ENCODE data around the gene GNL1.
A peak's percentile ranks its signal among the peaks of the same experiment; 100 is the strongest.

GNL1 gene

GRCh38 chr6:30544666-30545272 is 11.5 kb downstream of the GNL1 start:
- TF ChIP-seq CTCF (conservative IDR thresholded peaks at IDR 0.05; ENCODE audit: low read length): peak; percentile 81
- H3K4me3 ChIP-seq (ENCODE audit: low read length): no peak overlapping the region
- DNase-seq (ENCODE audit: low read depth): peak; percentile 70

- no peak overlapping the region for H3K4me3 ChIP-seq (ENCODE audit: low read length)
- no peak for DNase-seq (ENCODE audit: low read depth)
- no peak for TF ChIP-seq CTCF (conservative IDR thresholded peaks at IDR 0.05; ENCODE audit: low read length)
Observed at GRCh38 chr6:30543821-30544220, 12.5 kb downstream of the GNL1 start.

- no peak overlapping the region for H3K4me3 ChIP-seq (ENCODE audit: low read length)
- TF ChIP-seq CTCF (conservative IDR thresholded peaks at IDR 0.05; ENCODE audit: low read length): no peak; the same call in 1 of the 2 replicates
- no peak for DNase-seq (ENCODE audit: low read depth)
Observed at GRCh38 chr6:30542915-30543314, 13.4 kb downstream of the GNL1 start.

- no peak for TF ChIP-seq CTCF (conservative IDR thresholded peaks at IDR 0.05; ENCODE audit: low read length)
- DNase-seq (ENCODE audit: low read depth): no peak
- no peak overlapping the region for H3K4me3 ChIP-seq (ENCODE audit: low read length)
Observed at GRCh38 chr6:30542404-30542725, 13.9 kb downstream of the GNL1 start.

GRCh38 chr6:30541515-30542403 is 14.5 kb downstream of the GNL1 start:
- peak; percentile 86 for DNase-seq (ENCODE audit: low read depth)
- TF ChIP-seq CTCF (conservative IDR thresholded peaks at IDR 0.05; ENCODE audit: low read length): peak; percentile 100
- H3K4me3 ChIP-seq (ENCODE audit: low read length): peak overlapping the region; percentile 32; the same call in 1 of the 2 replicates

GRCh38 chr6:30537931-30538330 is 18.4 kb downstream of the GNL1 start:
- no peak for TF ChIP-seq CTCF (conservative IDR thresholded peaks at IDR 0.05; ENCODE audit: low read length)
- no peak for DNase-seq (ENCODE audit: low read depth)
- no peak overlapping the region for H3K4me3 ChIP-seq (ENCODE audit: low read length)

Measured in AG10803 (cell line).